GM10266 (cell line): ENCODE results near the gene TAP2.
A peak's percentile ranks its signal among the peaks of the same experiment; 100 is the strongest.

ENCODE experiments used
- DNase-seq: peaks from one replicate; pipeline ENCODE4 v3.0.0; 2012; ENCODE audit errors: extremely low spot score
- TF ChIP-seq, protein P1 (sequence below): IDR thresholded peaks from 2 replicates; pipeline ENCODE4 v1.5.1; 2012; ENCODE audit warnings: mild to moderate bottlenecking, low read depth; ENCODE audit not compliant: control insufficient read depth, insufficient read depth; ENCODE audit errors: missing control alignments

TAP2 gene

GRCh38 chr6:32853541-32854375 lies 15.2 kb upstream of the TAP2 start, which contains the start of the genes PSMB9 and TAP1:
Gene PSMB9, plus strand, starts transcription at chr6:32854192. Its CDS starts 38 bp downstream, at chr6:32854230.
Gene TAP1, minus strand, starts transcription at chr6:32853704. Its CDS starts 68 bp downstream, at chr6:32853636.
- DNase-seq, result peak; percentile 93
- TF ChIP-seq, protein P1, sequence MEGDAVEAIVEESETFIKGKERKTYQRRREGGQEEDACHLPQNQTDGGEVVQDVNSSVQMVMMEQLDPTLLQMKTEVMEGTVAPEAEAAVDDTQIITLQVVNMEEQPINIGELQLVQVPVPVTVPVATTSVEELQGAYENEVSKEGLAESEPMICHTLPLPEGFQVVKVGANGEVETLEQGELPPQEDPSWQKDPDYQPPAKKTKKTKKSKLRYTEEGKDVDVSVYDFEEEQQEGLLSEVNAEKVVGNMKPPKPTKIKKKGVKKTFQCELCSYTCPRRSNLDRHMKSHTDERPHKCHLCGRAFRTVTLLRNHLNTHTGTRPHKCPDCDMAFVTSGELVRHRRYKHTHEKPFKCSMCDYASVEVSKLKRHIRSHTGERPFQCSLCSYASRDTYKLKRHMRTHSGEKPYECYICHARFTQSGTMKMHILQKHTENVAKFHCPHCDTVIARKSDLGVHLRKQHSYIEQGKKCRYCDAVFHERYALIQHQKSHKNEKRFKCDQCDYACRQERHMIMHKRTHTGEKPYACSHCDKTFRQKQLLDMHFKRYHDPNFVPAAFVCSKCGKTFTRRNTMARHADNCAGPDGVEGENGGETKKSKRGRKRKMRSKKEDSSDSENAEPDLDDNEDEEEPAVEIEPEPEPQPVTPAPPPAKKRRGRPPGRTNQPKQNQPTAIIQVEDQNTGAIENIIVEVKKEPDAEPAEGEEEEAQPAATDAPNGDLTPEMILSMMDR, result peak; percentile 91

DNA sequence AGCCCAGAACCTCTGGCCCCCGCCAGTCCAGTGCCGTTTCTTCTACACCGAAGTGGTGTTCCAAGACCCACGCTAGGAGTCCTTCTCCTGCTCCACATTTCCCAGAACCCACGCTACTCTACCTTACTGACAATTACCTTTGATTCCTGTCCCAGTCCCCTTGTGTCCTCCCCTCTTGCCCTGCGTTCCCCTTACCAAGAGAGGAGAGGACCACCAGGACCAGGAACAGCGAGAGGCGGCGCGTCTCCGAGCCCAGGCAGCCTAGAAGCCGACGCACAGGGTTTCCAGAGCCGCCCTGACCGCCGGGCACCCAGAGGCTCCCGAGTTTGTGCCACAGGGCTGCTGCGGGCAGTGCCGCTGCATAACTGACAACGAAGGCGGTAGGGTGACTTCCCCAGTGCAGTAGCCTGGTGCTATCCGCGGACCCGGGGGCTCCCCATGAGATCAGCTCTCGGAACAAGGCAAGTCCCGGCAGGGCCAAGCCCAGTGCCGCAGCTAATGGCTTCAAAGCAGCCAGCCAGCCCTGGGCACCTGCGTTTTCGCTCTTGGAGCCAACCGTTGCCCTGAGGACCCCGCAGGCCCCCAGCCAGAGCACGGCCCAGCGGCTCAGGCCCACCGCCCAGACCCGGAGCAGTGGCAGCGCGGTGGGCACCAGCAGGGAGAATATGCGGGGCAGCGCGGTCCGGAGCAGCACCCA lies 14.5 kb upstream of the TAP2 start:
- TF ChIP-seq, protein P1, result no peak

DNA sequence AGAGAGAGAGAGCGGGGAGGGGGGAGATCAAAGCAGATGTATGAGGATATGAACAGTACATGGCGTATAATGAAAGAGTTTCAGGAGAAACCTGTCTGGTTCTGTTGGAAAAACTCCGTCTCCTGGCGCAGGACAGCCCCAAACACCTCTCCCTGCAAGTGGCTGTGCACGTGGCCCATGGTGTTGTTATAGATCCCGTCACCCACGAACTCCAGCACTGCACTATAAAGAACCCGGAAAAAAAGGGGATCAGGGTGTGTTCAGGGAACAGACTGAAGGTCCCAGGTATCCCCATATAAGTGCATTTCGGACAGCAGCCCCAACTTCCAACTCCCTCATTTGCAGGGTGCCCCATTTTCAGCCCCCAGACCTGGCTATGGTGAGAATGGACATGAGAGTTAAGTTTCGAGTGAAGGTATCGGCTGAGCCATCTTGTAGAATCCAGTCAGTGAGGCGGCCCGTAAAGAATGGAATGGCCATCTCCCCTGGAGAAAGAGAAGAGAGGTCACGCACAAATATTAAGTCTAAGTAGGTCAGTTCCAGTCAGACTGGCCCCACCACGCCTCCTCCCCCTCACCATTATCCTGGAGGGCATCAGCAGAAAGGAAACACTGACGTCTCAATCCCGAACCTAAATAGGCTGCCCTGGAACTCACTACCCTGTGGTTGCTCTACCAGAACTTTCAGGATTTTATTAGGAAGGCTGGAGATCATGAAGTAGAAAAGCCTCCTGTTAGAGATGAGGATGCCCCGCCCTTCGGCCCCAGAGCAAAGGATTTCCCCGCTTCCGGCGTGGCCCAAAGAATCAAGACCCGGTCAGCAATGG lies 13.7 kb upstream of the TAP2 start:
- no peak for DNase-seq
- TF ChIP-seq, protein P1, result no peak

More for the DNA sequence above, 14.5 kb upstream of the TAP2 start:
- peak; percentile 50 for DNase-seq

- TF ChIP-seq, protein P1, result no peak
- DNase-seq, result no peak
These were observed 12.5 kb upstream of the TAP2 start for GRCh38 chr6:32851025-32851424.

DNA sequence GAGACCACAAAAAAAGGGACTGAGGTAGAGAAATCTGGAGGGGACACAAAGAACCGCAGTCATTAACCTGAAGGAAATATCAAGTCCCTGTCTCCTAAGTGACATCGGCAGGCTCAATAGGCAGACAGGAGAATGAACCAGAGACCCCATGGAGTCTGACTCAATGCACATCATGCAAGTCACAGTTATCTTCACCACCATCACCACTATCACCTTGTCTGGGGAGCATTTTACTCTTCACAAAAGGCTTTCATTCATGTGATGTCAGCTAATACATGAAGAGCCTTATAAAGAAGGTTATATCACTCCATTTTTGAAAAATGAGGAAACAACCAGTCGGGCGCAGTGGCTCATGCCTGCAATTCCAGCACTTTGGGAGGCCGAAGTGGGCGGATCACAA lies 10.6 kb upstream of the TAP2 start:
- no peak for DNase-seq
- TF ChIP-seq, protein P1, result no peak

DNA sequence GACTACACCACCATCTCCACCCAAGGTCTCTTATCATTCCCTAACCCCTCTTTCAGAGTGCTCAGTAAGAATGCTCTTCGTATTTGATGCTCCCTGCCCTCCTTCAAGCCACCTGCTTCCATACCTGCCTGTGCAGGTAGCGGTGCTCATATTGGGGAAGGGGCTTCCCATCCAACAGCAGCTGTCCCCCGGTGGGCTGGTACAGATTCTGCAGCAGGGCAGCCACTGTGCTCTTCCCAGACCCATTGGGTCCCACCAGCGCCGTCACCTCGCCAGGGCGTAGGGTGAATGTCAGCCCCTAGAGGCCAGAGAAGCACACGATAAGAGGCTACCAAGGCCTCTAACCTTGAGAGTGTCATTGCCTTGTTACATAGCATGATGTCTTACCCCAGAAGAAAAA lies 9.3 kb upstream of the TAP2 start:
- DNase-seq, result no peak
- TF ChIP-seq, protein P1, result no peak
